NCI-H226 (cell line): Measurements from ENCODE around the gene ACVR2A.

ENCODE experiments used
- DNase-seq: peaks from one replicate; pipeline ENCODE4 v3.0.0-alpha.2; 2015

The ACVR2A gene

DNA sequence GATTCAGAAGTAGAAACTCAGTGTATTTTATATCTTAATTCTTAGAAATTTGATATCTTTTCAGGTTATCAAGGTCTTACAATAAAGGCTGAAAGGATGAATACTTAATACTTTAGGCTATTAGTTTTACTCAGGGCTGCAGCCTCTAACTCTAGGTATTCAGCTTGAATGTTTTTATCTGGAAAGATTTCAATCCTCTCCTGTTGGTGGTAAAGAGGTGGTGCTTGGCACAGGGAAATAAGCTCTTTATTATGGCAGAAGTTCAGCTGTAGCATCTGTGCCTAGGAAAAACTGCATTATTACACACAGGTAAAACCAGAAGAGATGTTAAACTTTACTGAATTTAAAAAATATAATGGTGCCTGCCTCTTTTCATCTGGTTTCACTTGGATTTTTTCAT, 11.1 kb downstream of the ACVR2A start:
- no peak for DNase-seq

DNA sequence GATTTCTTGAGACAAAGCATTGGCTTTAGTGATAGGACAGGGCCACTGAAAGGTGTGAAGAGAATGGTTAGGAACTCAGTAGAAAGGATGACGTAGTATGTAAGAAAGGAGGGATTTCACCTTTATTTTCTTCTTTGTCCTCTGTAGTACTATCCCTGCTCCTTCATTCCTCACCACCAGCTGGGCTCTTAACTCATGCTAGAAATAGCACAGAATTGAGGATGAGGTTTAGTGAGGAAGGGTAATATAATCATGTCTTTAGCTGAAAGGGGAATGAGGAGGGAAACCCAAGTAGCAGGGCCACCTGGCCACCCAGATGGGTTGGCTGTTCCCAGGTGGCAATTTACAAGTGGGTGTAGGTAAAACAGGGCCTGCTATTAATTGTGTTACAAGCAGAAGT, 15.2 kb downstream of the ACVR2A start:
- no peak for DNase-seq

DNA sequence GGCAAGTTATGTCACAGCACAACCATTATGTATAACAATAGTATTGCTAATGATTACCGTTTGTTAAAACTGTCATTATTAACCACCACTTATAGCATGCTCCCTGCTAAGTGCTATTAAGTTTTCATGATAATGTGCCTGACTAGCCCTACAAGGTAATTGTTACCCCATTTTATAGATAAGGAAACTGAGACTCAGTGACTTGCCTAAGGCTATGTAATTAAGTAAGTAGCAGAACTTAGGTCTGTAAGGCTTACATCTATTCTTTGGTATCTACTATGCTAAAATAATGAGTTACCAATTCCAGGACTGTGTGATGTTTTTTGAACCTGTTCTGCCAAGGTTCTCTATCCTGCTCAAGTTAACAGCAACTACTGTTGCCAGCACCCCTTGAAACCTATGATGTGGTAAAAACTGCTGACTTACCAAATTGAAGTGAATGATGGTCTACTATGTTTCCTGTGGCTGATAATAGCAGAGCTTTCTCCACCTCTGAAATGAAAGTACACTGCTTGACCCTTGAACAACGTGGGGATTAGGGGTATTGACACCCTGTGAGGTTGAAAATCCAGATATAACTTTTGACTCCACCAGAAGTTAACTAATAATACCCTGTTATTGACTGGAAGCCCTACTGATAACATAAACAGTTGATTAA, 18.2 kb downstream of the ACVR2A start:
- no peak for DNase-seq

DNA sequence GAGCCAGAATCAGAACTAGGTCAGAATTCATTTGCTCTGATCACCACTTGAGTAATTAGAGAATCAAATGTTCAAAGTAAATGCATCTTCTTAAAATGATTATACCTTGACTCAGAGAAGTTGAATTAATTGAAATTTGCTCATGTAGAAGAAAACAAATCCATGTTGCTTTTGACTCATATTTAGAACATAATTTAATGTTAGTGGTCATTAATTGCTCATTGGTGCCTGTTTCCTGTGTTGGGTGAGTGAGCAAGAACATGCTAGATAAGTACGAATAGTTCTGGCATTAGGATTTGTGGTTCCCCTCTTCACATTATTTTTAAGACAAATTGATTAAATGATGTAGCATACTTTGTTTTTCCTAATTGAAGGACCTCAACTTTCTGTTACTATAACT, 19.0 kb downstream of the ACVR2A start:
- no peak for DNase-seq

DNA sequence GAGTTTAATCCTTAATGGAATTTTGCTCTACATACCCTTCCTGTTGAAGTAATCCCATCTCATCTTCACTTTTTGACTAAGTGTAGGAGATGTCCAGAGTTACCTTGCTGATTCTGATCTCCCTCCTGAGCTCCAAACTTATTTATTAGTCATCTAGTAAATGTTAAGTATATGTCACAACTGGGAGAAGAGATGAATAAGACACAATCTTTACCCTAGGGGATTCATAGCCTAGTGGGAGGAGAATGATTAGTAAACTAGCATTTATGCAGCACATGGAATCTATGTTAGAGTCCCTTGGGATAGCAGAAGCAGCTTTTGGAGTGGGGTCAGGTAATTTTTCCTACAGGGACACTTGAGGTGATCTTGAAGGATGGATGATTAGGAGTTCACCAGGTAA, 20.7 kb downstream of the ACVR2A start:
- DNase-seq = no peak

DNA sequence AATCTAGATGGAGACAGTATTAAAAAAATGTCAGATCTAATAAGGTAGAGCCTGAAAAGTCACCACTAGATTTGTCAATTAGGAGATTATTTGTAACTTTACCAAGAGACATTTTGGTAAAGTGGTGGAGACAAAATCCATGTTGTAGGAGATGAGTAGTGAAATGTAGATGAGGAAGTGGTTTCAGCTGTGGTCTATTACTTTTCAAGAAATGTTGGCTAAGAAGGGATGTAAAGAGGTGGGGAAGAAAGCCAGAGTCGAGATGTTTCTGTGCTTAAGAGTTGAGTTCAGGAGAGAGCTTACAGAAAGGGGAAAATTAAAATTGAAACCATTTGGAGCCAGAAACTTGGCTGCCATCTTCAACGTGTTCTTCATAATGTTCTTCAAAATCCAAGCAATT, 22.2 kb downstream of the ACVR2A start:
- no peak for DNase-seq

DNA sequence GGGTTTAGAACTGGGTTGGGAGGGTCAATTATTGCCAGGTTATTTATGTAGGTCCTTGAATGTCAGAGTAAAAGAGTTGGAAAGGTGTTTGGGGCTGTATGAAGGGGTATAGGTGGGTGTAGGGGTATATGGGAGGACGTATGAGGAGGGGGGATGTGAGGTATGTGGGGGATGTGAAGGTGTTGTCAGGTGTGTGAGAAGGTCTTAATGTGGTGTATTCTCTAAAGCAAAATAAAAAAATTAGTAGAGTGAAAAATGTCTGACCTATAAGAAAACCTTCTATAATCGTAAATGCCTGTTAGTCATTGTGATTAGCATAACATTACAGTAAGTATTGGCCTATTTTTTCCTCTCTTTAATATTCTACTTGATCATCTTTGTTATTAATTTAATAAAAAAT, 25.1 kb downstream of the ACVR2A start:
- no peak for DNase-seq

DNA sequence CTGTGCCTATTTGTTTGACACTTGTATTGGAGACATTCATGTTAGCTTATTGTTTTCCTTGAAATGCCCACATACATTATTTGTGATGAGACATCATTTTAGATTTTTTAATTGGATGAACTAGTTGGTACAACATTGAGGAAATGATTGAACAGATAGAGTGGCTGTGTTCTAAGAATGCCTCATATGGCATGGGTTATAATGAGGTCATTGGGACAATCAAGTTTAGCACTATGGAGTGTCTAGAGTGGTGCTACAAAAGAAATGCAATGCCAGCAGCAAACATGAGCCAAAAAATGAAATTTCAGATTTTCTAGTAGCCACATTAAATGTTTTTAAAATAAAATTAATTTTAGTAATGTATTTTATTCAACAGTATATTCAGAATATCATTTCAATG, 28.1 kb downstream of the ACVR2A start:
- DNase-seq = no peak

DNA sequence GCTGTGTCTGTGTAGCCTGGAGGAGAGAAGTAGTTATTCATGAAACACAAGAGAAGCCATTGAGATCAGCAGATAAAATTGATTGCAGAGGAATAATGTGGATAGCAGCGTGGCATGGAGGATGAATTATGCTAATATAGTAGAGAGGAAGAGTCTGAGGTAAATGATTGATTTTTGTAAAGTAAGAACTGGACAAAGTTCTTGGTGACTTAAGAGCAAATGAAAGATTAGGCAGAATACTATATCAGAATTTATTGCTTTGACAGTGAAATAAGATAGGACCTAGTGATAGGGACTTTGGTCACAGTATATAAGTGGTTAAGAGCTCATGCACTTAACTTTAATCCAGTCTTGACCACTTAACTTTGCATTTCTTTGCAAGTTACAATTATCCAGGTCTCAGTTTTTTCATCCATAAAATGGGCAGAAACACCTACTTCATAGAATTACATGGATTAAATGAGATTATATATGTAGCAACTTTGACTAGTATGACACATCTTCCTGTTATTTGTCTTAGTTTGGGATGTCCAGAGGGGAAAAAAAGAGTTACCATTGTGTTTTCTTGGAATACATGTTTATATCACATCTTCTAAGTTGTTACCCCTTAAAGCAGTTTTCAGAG, 29.1 kb downstream of the ACVR2A start:
- no peak for DNase-seq

DNA sequence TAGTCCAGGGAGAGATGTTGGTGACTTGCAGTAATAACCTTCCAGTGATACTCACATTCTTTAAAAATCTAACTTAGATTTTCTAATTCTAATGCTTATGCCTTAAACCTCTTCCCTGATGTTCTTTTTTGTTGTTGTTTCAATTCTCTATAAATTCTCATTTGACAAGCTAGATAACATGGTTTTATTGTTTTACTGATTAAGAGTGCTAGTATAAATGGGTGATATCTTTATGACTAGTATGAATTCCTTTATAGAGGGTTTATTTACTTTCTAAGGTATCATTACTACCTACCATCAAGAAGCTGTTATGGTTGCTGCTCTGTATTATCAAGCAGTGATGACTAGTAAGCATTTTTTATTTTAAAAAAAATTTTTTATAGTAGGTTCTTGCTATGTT, 35.0 kb downstream of the ACVR2A start:
- DNase-seq = no peak

DNA sequence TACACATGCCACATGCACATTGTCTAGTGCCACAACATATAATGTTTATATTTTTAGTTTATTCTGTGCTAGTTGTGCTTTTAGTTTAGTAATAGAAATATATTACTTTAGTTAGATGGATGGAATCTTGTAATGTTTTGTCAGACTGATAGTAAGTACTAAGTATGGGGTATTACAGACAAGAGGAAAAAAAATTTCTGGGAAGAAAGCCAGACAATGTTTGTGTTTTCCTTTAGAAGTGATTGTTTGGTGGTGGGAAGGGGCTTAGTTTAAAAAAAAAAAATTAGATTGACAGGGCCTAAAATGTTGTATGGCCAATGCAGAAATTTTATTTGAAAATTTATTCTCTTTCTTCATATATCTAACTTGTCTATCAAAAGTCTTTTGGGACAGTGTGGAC, 37.8 kb downstream of the ACVR2A start:
- DNase-seq = no peak

DNA sequence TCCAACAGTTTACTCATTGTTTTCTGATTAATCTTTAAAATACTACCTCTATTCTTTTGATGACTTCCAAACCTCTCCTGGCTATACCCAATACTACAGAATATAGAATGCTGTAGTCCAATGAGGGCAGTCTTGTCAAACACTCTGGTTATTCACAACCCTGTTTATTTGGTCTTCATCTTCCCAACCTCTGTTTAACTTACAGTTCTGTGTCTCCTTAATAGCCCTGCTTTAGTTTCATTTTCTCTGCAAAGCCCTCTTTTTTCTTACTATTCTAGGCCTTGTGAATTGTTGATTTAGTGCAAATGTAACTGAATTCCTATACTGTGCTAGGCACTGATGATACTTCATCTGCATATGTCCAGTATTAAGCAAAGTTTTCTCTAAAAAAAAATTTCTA, 40.0 kb downstream of the ACVR2A start:
- DNase-seq = no peak

DNA sequence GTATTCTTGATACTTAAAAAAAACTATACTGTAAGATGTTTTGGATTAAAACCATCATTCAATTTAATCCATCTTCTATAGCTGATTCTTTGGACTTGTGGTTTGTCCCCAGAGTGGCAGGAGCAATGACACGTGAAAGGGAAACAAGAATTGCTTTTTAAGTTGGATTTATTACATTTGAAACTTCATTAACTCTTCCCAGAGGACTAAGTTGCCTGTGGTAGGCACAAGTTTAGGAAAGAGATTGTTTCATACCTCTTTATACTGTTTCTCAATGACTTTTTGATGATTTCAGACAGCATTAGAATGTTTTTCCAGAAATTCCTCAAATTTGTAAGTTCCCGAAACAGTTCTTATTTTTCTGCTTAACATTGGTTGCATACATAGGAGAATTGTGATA, 41.3 kb downstream of the ACVR2A start:
- no peak for DNase-seq

DNA sequence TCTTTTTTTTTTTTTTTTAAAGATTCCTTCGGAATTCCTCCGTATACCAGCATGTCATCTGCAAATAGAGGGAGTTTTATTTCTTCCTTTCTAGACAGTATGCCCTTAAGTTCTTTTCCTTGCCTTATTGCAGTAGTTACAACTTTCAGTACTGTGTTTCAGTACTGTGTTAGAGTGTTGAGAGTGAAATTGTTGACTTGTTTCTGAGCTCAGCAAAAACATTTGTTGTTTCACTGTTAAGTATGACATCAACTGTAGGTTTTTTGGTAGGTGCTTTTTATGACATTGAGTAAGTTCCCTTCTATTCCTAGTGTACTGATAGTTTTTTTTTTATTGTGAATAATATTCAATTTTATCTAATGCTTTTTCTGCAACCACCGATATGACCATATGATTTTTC, 43.9 kb downstream of the ACVR2A start:
- DNase-seq = no peak

DNA sequence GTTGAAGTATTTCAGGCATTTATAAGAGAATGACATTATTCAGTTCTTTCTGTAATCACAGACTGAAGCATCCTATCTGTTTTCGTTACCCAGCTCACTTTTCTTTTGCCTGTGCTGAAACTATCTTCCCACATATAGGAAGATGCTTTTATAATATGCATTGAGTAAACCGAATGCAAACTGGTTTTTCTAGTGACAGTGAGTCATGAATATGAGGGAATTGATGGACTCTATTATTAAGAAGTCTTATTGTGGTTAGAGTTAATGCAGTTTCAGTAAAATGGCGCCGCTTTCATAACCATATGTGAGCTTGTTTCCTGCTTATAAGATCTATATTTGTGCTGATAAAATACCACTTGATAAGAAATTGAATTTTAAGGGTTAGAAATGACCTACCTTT, 59.2 kb downstream of the ACVR2A start:
- no peak for DNase-seq

DNA sequence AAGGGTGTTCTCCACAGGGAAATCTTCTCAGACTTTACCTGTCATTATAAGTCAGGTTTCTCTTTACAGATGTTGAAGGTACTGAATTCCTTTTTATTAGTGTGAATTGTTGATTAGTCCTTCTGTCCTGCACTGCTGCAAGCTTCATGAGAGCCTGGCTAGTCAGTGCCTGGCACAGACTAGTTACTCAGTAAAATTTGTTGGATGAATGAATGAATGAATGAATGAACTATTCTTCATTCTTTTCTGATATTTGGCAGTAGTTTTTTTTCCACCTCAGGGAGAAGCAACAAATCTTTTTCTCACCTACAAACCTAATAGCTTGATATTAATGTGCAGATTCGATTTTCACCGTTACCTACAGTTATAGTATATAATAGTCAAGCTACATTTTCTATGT, 64.3 kb downstream of the ACVR2A start:
- DNase-seq = no peak

DNA sequence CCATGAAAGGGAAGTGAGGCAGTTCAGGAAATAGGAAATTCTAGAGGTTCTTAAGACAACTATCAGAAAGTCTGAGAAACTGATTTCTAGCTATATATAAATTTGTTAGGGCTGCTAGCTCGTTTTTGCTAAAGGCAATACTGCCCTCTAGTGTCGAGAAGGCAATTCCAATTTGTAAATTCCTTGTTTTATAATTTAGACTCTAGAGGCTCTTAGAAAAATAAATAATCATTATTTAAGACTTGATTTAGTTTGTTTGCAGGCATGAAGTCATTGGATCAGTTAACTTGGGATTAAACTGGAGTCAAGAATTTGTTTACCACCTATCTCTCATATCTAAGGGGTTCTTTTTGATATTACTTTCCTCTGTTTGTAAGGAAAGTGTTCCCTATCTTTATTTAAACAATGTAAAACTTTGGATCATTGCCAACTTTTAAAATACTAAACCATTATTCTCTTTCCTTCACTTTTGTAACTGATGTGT, 66.2 kb downstream of the ACVR2A start:
- DNase-seq = peak; percentile 33

DNA sequence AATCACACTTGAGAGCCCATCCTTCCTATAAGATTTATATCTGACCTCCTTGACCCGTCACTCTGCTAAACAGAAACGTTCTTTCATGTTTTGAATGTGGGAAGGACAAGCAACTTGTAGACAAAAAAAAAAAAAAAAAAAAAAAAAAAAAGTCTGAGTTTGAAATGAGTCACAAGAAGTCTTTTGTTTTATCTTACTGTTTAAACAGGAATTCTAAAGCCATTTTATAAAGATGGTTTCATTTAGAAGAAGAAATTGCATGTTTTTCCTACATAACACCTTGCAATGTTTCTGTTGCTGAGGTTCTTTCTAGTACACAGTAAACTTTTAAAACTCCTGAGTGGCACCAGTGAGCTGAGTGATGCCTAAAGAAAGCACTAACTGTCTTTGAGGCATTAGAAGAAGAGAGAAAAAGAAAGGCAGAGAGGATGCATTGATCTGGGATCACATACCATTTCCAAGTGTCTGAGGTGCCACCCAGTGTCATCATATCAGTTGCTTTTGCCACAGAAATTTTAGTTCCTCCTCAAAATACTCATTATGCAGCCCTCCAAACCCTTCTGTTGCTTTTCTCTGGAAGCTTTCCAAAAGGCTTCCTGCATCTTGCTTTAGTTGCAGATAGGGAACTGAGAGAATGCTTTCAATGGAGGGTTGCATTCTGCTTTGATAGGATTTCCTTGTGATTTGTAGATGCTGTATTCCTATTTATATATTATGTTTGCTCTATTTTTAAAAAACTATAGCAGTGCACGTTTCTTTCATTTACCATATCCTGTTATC, 69.1 kb downstream of the ACVR2A start:
- no peak for DNase-seq

DNA sequence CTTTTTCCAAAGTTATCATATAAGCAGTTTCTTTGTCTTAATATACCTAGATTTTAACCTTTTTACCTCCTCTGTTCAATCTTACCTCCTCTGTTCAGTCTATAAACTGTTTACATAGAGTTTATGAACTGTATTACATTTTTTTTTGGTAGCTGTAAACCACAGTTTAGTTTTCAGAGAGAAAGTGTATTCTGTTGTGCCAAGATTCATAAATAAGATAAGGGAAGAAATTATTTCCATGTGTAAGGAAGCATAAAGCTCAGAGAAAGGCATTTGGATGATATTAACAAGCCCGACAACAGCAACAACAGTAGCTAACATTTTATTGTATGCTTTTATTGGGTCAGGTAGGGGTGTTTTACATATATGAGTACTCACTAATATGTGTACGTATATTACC, 71.2 kb downstream of the ACVR2A start:
- DNase-seq = no peak

DNA sequence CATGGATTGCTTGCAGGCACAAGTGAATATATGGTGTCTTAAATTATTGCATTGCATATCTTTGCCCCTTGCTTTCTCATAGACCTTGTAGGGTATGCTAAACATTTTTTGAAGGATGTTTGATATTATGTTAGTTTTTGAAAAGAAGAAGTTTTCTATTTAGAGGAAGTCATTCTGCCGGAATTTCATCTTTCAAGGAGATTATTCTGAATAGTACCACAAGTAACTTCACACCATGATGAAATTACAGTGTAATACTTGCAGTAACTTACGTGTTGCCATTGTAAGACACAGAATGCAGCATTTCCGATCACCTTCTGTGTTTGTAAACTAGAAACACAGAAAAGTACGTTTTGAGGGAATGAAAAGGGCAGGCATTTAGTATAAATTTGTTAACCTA, 71.9 kb downstream of the ACVR2A start:
- DNase-seq = no peak

DNA sequence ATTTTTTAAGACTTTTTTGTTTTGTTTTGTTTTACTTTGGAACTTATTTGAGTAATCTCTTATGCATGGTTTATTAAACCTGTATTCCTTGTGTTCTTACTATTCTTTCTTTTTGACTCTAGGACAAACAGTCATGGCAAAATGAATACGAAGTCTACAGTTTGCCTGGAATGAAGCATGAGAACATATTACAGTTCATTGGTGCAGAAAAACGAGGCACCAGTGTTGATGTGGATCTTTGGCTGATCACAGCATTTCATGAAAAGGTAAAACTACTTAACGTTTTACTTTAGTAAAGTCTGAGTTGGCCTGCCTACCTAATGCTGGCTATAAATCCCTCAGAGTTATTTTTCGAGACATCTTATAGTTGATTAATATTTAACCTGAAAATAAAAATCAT, 72.3 kb downstream of the ACVR2A start:
- no peak for DNase-seq

DNA sequence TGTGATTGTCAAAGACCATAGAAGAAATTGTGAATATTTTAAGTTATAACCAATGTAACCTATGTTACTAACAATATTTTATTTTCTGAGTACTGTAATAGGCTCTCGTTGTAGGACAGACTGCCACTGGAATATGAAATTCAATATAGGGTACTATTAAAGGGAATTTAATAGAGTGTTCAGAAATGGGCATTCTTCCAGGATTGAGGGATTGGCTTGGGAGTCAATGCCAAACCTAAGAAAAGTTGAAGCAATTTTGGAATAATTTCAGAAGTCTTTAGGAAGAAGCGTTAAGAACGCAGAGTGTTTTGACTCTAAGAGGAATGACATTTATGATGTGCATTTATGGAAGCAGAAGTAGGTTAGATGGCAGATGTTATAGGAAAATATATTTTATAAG, 79.0 kb downstream of the ACVR2A start:
- no peak for DNase-seq

DNA sequence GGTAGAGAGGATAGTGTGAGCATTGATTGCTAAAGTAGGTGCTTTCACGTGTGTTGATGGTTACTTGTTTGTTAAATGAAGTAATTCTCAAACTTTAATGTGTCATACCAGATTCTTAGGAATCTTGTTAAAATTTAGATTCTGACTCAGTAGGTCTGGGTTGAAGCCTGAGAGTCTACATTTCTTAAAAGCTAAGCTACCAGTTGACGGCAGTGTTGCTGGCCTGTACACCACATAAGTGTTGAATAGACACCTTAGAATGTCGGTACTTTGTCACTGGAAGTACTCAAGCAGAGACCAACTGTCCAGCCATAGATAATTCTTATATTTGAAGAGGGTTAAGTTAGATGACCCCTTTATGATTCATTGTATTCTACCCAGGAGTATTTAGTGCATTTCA, 79.8 kb downstream of the ACVR2A start:
- no peak for DNase-seq

DNA sequence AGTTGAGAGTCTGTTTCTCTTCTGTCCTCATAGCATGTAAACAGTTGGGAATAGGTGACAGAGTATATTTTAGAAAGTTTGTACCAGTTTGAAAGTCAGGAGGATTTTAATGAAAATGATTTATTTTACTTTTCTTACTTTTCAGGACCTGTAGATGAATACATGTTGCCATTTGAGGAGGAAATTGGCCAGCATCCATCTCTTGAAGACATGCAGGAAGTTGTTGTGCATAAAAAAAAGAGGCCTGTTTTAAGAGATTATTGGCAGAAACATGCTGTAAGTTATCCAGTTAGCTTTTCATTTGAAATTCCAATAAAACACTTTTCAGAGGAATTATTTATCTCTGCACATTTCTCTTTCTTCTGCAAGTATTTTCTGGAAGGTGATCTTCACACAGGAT, 81.1 kb downstream of the ACVR2A start:
- no peak for DNase-seq
